GM11168 (cell line): ENCODE data around the gene GAS6.

Source experiments
- in situ Hi-C: fragments of 300-500 bp; cut with MboI; formaldehyde crosslinking; loops from one replicate; pipeline ENCODE4 v1.12.0; 2022; ENCODE audit warnings: low sequenced_read_pairs; ENCODE audit not compliant: unreplicated experiment

The GAS6 gene

GRCh38 chr13:113854238-113855011, 9.5 kb downstream of the GAS6 start:
- in situ Hi-C loops, result no loop called here

GRCh38 chr13:113853518-113854237, 10.2 kb downstream of the GAS6 start:
- in situ Hi-C loops, result no loop called here

GRCh38 chr13:113852536-113853517, 11.0 kb downstream of the GAS6 start:
- in situ Hi-C loops, result no loop called here

- in situ Hi-C loops, result no loop called here
Measured at GRCh38 chr13:113851826-113852535, 11.9 kb downstream of the GAS6 start.

GRCh38 chr13:113851480-113851803, 12.4 kb downstream of the GAS6 start:
- in situ Hi-C loops, result no loop called here

GRCh38 chr13:113850722-113851479, 13.0 kb downstream of the GAS6 start:
- in situ Hi-C loops, result no loop called here

GRCh38 chr13:113849981-113850721, 13.7 kb downstream of the GAS6 start:
- in situ Hi-C loops, result no loop called here

- in situ Hi-C loops, result no loop called here
Measured at GRCh38 chr13:113849546-113849945, 14.3 kb downstream of the GAS6 start.

- in situ Hi-C loops, result no loop called here
Measured at GRCh38 chr13:113848431-113849260, 15.2 kb downstream of the GAS6 start.

- in situ Hi-C loops, result no loop called here
Measured at GRCh38 chr13:113848020-113848419, 15.9 kb downstream of the GAS6 start.

- in situ Hi-C loops, result no loop called here
Measured at GRCh38 chr13:113846636-113847318, 17.1 kb downstream of the GAS6 start.

- in situ Hi-C loops, result no loop called here
Measured at GRCh38 chr13:113845723-113846635, 17.9 kb downstream of the GAS6 start.

GRCh38 chr13:113845055-113845454, 18.8 kb downstream of the GAS6 start:
- in situ Hi-C loops, result no loop called here

GRCh38 chr13:113843864-113844556, 19.9 kb downstream of the GAS6 start:
- in situ Hi-C loops, result no loop called here

GRCh38 chr13:113843063-113843654, 20.7 kb downstream of the GAS6 start:
- in situ Hi-C loops, result no loop called here
